Effector CD4-positive, alpha-beta T cell (primary cell): ENCODE results near the gene TBATA.

ENCODE experiments used
- DNase-seq: peaks from one replicate; pipeline ENCODE4 v3.0.0-alpha.2; 2020

Gene TBATA

DNA sequence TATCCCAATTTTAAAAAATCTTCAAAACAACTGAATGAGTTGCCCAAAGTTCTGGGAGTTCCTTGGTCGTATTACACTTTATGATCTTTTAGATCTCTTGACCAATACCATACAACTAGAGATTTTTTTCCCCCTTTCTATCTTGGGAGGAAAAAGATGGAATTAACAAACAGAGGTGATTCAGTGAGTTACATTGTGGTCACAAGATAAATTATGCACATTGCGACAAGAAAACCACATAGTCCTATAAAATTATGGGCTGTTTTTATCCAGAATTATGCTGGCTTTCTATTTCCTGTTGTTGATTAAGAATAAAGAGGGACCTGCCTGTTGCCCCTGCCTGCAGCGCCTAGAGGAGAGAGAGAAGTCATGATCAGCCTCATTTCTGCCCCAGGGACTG is 22.4 kb upstream of the TBATA start:
- no peak for DNase-seq

- no peak for DNase-seq
Measured at GRCh38 chr10:70806841-70807240, 21.7 kb upstream of the TBATA start.

DNA sequence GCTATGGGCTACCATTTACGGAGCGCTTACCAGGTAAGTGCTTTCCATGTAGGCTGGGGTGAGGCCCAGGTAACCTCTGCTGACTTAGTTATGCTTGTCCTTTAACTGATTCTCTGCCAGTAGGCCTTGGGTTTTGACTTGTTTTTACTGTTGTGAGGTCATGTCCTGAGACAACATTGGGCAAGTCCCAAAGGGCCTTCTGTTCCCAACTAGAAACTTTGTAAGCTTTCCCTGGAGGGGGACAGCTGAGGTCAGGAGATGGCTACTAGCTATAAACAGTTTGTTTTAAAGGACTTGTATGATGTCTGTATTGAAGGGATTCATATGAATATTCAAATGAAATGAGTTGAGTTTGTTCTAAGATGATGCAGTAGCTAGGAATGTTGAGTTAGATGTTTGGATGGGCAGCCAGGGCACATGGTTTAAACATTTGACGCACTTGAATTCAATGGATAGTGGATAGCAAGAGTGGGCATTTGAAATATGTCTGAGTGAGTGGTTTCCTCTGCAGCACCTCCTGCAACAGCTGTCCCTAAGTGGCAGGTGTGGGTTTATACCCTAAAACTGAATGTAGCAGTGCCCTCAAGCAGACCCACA is 20.5 kb upstream of the TBATA start:
- DNase-seq = no peak

GRCh38 chr10:70804421-70804808 is 19.2 kb upstream of the TBATA start:
- DNase-seq = no peak

GRCh38 chr10:70803775-70804420 is 18.7 kb upstream of the TBATA start:
- no peak for DNase-seq

DNA sequence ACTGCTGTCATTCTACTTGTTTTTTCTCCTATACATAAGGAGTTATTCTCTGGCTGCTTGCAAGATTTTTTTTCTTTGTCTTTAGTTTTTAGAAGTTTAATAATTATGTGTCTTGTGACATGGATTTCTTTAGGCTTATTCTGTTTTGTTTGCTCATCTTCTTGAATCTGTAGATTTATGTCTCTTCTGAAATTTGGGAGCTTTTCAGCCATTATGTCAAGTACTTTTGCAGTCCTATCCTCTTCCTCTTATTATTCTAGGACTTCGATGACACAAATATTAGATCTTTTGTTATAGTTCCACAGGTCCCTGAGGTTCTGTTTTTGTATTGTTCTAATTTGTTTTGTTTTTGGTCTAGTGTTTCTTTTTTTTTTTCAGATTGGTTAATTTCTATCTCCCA is 16.7 kb upstream of the TBATA start:
- DNase-seq = no peak

GRCh38 chr10:70799124-70799523 is 13.9 kb upstream of the TBATA start:
- DNase-seq = no peak

GRCh38 chr10:70797840-70798239 is 12.7 kb upstream of the TBATA start:
- no peak for DNase-seq

DNA sequence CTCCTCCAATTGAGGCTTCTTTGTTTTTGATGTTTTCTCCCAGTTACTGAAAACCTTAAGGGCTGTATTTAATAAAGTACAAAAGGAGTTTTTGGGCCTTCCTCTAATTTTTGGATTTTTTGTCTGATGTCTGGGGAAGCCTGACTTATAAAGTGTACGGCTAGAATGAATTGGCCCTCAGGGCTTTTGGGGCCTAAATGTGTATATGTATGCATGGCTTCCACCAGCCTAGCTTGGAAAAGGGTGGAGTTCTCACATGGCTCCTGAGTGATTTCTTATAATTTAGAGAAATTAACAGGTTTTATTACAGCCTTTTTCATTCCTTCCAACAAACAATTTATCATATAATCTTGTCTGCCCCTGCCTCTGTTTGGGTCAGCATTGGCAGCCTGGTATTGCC is 10.4 kb upstream of the TBATA start:
- DNase-seq = no peak

DNA sequence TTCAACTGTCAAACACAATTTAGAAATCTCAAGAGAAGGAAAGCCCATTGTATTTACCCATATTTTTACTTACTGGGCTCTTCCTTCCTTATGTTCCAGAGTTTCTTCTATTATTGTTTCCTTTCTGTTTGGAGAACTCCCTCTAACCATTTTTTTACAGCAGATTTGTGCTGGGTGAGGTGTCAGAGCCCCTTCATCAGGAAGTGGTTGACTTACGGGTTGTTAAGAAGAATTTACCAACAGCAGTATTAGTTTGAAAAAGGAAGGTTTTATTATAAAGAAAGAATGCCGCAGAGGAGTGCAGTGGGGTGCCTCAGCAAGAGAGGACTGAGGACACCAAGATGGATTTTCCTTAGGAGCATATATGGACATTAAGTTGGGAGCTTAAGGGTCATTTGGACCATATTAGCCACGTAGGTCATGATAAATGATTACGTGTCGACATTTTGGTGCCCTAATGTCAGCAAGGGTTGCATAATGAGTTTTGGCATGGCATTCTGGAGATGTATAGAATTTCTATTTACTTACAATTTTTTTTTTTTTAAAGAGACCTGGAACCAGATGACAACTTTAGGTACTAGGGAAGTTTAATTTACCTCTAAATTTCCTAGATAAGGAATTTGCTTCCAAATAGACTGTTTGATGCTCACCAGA is 6.3 kb upstream of the TBATA start:
- DNase-seq = no peak

- no peak for DNase-seq
Measured at GRCh38 chr10:70786799-70787415, 1.7 kb upstream of the TBATA start.

GRCh38 chr10:70784471-70784870 is 706 bp downstream of the TBATA start:
- no peak for DNase-seq

- DNase-seq = no peak
Measured at GRCh38 chr10:70784016-70784415, 1.2 kb downstream of the TBATA start.

DNA sequence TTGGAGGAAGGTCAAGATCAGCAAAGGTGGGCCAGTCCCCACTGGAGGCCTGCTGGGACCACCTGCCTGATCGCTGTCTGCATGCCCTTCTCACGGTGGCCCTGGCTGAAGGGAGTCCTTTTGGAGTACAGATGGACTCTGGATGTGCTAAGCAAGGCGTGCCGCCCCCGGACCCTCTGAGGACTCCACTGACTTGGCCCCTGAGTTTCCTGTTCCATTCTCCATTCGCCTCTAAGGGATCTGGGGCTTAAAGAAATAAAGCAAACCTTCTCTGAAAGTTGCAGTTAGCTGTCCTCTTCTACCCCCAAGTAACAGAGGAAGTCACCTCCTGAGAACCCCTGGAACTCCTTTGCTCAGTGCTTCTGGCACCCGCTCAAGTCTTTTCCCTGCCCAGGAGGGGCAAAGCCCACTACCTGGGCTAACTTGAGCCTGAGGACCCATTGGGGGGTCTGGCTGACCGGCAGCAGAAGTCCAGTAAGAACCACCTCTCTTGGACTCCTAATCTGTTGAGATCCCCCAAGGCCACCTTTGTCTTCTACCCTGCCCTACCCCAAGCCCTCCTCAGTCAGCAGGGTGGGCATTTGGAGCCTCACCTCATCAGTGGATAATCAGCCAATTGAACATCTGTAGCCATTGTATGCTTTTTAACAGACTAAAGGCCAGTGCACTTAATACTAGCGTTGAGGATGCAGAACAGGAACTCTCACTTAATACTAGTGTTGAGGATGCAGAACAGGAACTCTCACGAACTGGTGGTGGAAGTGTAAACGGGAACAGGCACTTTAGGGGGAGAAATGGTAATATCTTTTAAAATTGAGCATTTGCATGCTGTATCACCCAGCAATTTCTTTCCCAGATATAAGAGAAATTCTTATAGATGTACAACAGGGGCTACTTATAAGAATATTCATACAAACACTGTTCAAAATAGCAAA is 2.2 kb downstream of the TBATA start:
- DNase-seq = no peak

- DNase-seq = no peak
Measured at GRCh38 chr10:70782086-70782745, 3.0 kb downstream of the TBATA start.

DNA sequence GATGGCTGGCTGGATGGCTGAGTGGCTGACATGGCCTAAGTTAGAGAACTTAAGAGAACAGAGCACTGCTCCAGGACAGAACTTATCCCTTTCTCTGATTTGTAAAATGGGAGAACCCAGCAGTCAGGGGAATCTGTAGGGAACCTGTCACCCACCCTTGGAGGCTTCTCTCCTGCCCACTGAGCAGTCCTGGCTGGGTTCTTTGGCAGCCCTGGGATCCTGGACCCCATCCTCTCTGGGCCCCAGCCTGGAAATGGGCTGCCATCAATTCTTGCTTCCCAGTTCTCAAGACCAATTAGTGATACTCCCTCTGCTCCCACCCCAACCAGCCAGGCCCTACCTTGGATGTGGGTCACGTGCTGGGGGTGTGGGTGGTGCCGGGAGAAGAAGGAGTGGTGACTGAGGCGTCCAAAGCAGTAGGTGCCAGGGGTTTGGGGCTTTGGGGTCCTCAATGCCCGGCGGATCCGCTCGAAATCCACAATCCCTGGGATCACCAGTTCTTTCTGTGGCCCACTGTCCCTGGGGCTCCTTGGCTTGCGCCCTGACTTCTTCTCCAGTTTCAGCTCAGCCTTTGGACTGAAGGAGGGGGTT is 3.6 kb downstream of the TBATA start:
- no peak for DNase-seq

GRCh38 chr10:70780772-70781171 is 4.4 kb downstream of the TBATA start:
- no peak for DNase-seq

GRCh38 chr10:70780370-70780760 is 4.8 kb downstream of the TBATA start:
- no peak for DNase-seq

DNA sequence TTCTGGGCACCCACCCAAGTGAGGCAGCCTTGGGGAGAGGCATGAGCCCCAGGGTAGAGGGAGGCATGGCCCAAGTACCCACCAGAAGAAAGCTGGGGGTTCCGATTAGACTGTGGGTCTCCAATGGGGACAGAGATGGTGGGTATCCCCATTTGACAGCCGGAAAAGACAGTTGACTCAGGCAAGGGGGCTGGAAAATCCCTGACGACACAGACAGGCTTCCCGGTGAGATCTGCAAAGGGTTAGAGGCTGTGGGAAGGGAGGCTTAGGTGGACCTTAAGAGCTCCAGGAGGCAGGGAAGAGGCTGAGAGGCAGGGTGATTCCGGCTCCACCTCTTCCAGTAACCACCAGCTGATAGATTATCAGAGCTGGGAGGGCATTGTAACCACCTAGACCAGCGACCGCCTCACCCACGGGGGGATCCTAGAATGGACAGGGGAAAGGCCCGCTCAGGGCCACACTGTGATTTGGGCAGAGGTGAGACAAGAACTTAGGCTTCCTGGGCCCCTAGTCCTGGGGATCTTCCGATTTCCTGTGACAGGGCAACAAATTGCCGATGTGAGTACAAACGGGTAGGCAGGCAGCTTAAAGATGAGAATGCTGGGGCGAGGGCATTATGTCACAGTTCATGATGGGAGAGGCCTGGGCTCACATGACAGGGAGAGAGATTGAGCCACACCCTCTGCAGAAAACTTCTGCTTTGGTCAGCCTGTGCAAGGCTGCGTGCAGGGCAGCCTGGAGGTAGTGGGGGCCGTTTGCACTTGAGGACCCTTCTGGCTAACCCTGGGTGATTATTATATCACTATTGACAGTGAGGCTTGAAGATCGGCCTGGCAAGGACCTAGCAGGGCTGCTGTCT is 5.4 kb downstream of the TBATA start:
- no peak for DNase-seq

DNA sequence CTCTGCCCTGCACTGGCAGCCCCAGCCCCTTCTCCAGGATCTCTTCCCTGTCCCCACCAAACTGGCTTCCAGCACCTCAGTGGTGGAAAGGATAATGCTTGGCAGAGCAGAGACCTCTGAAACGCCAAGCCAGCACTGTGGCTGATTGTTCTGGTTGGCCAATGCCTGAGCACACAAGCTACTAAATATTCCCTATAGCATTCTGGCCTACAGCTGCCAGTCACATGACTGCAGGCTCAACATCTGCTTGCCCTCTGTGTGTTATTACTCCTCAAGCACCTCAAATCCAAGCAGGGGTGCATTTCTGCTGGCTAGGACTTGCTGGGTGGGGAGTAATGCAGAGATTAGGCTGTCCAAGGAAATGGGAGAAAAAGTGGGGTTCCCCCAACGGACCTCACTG is 6.1 kb downstream of the TBATA start:
- no peak for DNase-seq
